ENCODE measurements around the gene SHISAL1. TPM values are rescaled to one million over a fixed set of nuclear protein-coding genes. Genes with fewer than 3 reads are reported as not detected.

SHISAL1 gene
- total and polyA plus RNA-seq, 8 donors, result 0.72 to 1.4 (median 0.92) TPM

- TF ChIP-seq CTCF (IDR thresholded peaks at IDR 0.05), result no peak
- no peaks in the 10 kb centered on the region for H3K36me3 ChIP-seq
- no peak overlapping the region for H3K27ac ChIP-seq
- peaks cover 0 to 12% of the 10 kb centered on the region in 2 donors for H3K27me3 ChIP-seq
- H3K4me1 ChIP-seq, result no peaks in the 10 kb centered on the region
- no peak overlapping the region for H3K4me3 ChIP-seq
- no peak for ATAC-seq
- no peaks in the 10 kb centered on the region for H3K9me3 ChIP-seq
- intact Hi-C loops (cut with DNase I), result no loop called here
- DNase-seq, result no peak
Observed at GRCh38 chr22:44261861-44262595, 50.7 kb downstream of the SHISAL1 start.

GRCh38 chr22:44261164-44261860, 51.4 kb downstream of the SHISAL1 start:
- no peak overlapping the region for H3K27ac ChIP-seq
- DNase-seq (no peak), ATAC-seq (no peak)
- peaks cover 0 to 13% of the 10 kb centered on the region in 2 donors for H3K27me3 ChIP-seq
- no peak overlapping the region for H3K4me3 ChIP-seq
- no peak for TF ChIP-seq CTCF (IDR thresholded peaks at IDR 0.05)
- no peaks in the 10 kb centered on the region for H3K9me3 ChIP-seq
- H3K4me1 ChIP-seq, result no peaks in the 10 kb centered on the region
- H3K36me3 ChIP-seq, result no peaks in the 10 kb centered on the region
- intact Hi-C loops (cut with DNase I), result no loop called here

DNA sequence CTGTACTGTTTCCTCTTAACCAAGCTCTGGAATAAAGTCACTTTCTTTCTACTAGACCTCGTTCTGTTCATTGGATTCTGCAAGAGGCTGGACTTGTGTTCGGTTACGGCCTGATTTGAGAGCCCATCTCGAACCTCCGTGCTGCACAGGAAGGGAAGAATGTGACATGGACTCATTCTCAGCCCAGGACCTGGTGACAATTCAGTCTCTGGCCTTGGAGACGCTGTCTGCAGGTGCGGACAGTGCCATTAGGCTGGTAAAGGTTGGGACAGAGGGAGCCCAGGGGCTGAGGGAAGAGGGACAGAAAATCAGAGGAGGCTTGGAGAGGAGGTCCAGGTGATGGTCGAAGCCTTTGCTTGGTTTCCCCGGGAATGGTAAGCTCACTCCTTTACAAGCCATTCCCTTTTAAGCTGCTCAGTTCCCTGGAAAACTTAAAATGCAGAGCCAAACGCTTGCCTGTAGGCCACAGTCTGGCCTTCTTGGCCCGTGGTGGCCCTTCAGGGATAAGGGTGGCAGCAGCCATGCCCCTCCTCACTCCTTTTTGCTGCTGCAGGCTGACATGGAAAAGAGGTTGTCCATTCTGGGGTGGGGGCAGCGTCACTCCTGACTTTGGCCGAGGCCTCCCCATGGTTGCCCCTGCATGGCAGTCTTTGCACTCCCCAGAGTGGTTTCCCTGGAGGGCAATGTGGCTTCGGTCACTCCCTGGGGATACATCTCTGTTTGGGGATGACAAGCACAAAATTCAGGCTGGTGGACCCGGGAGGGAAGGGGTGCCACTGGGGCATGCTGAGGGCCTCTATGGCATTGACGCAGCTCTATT, 52.3 kb downstream of the SHISAL1 start:
- ATAC-seq, result no peak
- H3K27ac ChIP-seq, result no peak overlapping the region
- no peak for DNase-seq
- intact Hi-C loops (cut with DNase I), result no loop called here
- no peak for TF ChIP-seq CTCF (IDR thresholded peaks at IDR 0.05)
- H3K9me3 ChIP-seq, result no peaks in the 10 kb centered on the region
- no peaks in the 10 kb centered on the region for H3K4me1 ChIP-seq
- H3K27me3 ChIP-seq, result peaks cover 0 to 13% of the 10 kb centered on the region in 2 donors
- no peak overlapping the region for H3K4me3 ChIP-seq
- H3K36me3 ChIP-seq, result no peaks in the 10 kb centered on the region

DNA sequence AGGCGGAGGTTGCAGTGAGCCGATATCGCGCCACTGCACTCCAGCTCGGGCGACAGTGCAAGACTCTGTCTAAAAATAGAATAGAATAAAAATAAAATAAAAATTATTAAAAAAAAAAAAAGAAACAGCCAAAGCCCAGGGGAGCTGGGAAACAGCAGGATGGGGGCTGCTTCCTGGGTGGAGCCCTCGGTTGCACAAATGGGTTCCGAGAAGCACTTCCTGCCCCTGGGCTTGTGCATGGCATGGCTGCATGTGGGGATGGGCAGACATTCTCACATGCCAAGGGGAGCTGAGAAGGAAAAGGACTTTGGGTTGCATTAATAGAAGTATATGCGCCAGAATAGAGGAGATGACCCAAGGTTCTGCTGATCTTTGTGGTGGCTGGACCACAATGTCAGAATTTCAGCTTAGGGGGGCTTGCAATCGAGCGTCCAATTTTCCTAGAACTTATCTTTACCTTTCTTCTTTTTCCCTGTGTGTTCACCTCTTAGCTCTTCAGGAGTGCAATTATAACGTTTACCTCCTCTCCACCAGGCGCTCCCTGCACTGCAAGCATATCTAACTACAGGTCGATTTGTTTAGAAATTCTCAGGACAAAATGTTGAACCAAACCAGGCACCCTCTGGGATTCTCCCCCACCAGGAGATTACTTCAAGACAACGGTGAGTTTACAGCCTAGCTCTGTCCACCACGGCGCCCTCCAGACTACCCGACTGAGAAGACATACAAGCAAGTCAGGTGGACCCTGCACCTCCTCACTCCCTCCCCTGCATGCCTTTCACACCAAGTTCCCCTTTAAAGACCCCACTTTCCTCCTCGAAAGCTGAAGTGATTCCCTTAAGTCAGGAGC, 53.2 kb downstream of the SHISAL1 start:
- no peak for ATAC-seq
- no peak for TF ChIP-seq CTCF (IDR thresholded peaks at IDR 0.05)
- no peak overlapping the region for H3K27ac ChIP-seq
- no peak for DNase-seq
- H3K9me3 ChIP-seq, result no peaks in the 10 kb centered on the region
- no peaks in the 10 kb centered on the region for H3K4me1 ChIP-seq
- intact Hi-C loops (cut with DNase I), result no loop called here
- no peaks in the 10 kb centered on the region for H3K36me3 ChIP-seq
- no peak overlapping the region for H3K4me3 ChIP-seq
- peaks cover 0 to 13% of the 10 kb centered on the region in 2 donors for H3K27me3 ChIP-seq
